Measurements from ENCODE around the gene DUOX2.
"Not testable (repeated sequence)": the region's sequence is repeated elsewhere in the genome, so short reads cannot be mapped to it uniquely, and the experiment has no call there.

DUOX2 gene

GRCh38 chr15:45138814-45139765 is 25.1 kb upstream of the DUOX2 start:
- no peak for DNase-seq (ENCODE audit: low read depth, low spot score)

GRCh38 chr15:45137703-45138102 is 23.7 kb upstream of the DUOX2 start:
- H3K27me3 ChIP-seq (ENCODE audit: control insufficient read depth, insufficient read depth, low read length): peaks cover 33% of the 10 kb centered on the region; the same call in 1 of the 2 replicates
- no peak overlapping the region for H3K4me3 ChIP-seq (ENCODE audit: low read length)
- no peak overlapping the region for H3K27ac ChIP-seq (ENCODE audit: low read length)
- H3K9me3 ChIP-seq (ENCODE audit: control insufficient read depth, insufficient read depth, low read length): no peaks in the 10 kb centered on the region
- no peaks in the 10 kb centered on the region for H3K36me3 ChIP-seq (ENCODE audit: control insufficient read depth, insufficient read depth, low read length)
- WGBS (ENCODE audit: insufficient coverage, insufficient read length): no CpG with 5 or more reads among the region's 8 CpGs
- H3K4me1 ChIP-seq (ENCODE audit: control insufficient read depth, insufficient read depth, low read length): no peaks in the 10 kb centered on the region
- no peak for DNase-seq (ENCODE audit: low read depth, low spot score)

More at GRCh38 chr15:45138814-45139765, 25.1 kb upstream of the DUOX2 start:
- Histone ChIP-seq H3K27ac (ENCODE audit: low read length) (no peak overlapping the region), H3K36me3 (ENCODE audit: control insufficient read depth, insufficient read depth, low read length) (no peaks in the 10 kb centered on the region), H3K4me1 (ENCODE audit: control insufficient read depth, insufficient read depth, low read length) (no peaks in the 10 kb centered on the region; the same call in 1 of the 2 replicates), H3K27me3 (ENCODE audit: control insufficient read depth, insufficient read depth, low read length) (peaks cover 19% of the 10 kb centered on the region; the same call in 1 of the 2 replicates), H3K4me3 (ENCODE audit: low read length) (no peak overlapping the region), H3K9me3 (ENCODE audit: control insufficient read depth, insufficient read depth, low read length) (no peaks in the 10 kb centered on the region)
- WGBS (ENCODE audit: insufficient coverage, insufficient read length): no CpG with 5 or more reads among the region's 12 CpGs

GRCh38 chr15:45136378-45136764 is 22.4 kb upstream of the DUOX2 start:
- Histone ChIP-seq H3K4me1 (ENCODE audit: control insufficient read depth, insufficient read depth, low read length) (no peaks in the 10 kb centered on the region), H3K36me3 (ENCODE audit: control insufficient read depth, insufficient read depth, low read length) (no peaks in the 10 kb centered on the region), H3K27ac (ENCODE audit: low read length) (no peak overlapping the region), H3K9me3 (ENCODE audit: control insufficient read depth, insufficient read depth, low read length) (no peaks in the 10 kb centered on the region), H3K27me3 (ENCODE audit: control insufficient read depth, insufficient read depth, low read length) (peaks cover 45% of the 10 kb centered on the region; the same call in 1 of the 2 replicates), H3K4me3 (ENCODE audit: low read length) (no peak overlapping the region)
- DNase-seq (ENCODE audit: low read depth, low spot score): no peak
- WGBS (ENCODE audit: insufficient coverage, insufficient read length): no CpG with 5 or more reads among the region's 10 CpGs

DNA sequence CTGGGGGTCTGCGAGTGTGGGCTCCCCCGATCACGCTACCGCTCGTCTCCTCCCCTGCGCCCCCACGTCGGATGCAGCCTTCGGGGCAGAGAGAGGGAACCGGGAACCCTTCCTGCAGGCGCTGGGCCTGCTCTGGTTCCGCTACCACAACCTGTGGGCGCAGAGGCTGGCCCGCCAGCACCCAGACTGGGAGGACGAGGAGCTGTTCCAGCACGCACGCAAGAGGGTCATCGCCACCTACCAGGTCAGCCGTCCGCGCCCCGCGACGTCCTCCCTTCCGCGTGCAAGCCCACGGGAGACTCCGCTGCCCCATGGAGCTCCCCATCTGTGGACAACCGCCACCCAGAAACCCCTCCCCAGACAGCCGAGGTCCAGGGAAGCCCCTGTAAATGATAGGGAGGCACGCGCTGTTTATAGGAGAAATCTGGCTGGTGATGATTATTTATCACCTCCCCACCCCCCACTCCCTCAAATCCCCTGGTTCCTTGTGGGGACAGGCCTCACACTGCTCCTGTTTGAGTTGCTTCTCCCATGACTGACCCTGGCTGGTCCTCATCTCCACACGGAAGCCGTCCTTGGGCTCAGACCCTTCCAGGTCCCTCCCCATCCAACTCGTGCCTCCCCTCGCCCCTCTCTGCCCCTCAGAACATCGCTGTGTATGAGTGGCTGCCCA is 21.9 kb upstream of the DUOX2 start:
- H3K36me3 ChIP-seq (ENCODE audit: control insufficient read depth, insufficient read depth, low read length); H3K27ac ChIP-seq (ENCODE audit: low read length); DNase-seq (ENCODE audit: low read depth, low spot score); H3K4me3 ChIP-seq (ENCODE audit: low read length); H3K4me1 ChIP-seq (ENCODE audit: control insufficient read depth, insufficient read depth, low read length); H3K9me3 ChIP-seq (ENCODE audit: control insufficient read depth, insufficient read depth, low read length): not testable (repeated sequence)
- WGBS (ENCODE audit: insufficient coverage, insufficient read length): no CpG with 5 or more reads among the region's 37 CpGs
- H3K27me3 ChIP-seq (ENCODE audit: control insufficient read depth, insufficient read depth, low read length): peaks cover 51% of the 10 kb centered on the region

DNA sequence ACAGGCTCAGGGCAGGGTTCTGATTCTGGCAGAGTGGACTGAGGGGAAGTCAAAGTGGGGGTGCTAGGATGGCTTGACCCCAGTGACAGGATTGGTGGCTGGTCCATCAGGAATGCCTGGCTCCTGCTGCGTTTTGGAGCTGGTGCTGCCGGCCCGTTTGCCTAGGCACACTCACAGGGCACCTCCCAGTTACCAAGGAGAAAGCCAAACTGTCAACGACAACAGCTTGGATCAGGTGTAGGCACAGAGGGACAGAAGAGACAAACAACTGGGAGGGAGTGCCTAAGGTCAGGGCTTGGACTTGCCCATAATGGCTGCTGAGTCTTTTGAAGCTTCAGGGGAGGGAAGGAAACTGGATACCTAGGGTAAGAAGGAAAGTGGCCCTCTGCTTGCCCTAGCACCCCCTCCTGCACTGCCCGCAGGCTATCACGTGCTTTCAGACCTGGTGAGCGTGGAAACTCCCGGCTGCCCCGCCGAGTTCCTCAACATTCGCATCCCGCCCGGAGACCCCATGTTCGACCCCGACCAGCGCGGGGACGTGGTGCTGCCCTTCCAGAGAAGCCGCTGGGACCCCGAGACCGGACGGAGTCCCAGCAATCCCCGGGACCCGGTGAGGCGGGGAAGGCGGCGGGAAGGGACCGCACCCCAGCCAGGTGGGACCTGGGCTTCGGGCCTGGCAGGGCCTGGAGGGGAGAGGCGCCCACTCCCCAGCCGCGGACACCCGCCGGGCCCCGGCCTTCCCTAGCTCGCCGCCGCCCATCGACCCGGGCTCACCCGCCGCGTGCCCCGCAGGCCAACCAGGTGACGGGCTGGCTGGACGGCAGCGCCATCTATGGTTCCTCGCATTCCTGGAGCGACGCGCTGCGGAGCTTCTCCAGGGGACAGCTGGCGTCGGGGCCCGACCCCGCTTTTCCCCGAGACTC is 21.0 kb upstream of the DUOX2 start:
- H3K4me1 ChIP-seq (ENCODE audit: control insufficient read depth, insufficient read depth, low read length): no peaks in the 10 kb centered on the region
- no peak overlapping the region for H3K27ac ChIP-seq (ENCODE audit: low read length)
- peak overlapping the region; percentile 7; the same call in 1 of the 2 replicates for H3K4me3 ChIP-seq (ENCODE audit: low read length)
- no CpG with 5 or more reads among the region's 57 CpGs for WGBS (ENCODE audit: insufficient coverage, insufficient read length)
- no peaks in the 10 kb centered on the region for H3K9me3 ChIP-seq (ENCODE audit: control insufficient read depth, insufficient read depth, low read length)
- H3K36me3 ChIP-seq (ENCODE audit: control insufficient read depth, insufficient read depth, low read length): no peaks in the 10 kb centered on the region
- no peak for DNase-seq (ENCODE audit: low read depth, low spot score)
- peaks cover 60% of the 10 kb centered on the region for H3K27me3 ChIP-seq (ENCODE audit: control insufficient read depth, insufficient read depth, low read length)

DNA sequence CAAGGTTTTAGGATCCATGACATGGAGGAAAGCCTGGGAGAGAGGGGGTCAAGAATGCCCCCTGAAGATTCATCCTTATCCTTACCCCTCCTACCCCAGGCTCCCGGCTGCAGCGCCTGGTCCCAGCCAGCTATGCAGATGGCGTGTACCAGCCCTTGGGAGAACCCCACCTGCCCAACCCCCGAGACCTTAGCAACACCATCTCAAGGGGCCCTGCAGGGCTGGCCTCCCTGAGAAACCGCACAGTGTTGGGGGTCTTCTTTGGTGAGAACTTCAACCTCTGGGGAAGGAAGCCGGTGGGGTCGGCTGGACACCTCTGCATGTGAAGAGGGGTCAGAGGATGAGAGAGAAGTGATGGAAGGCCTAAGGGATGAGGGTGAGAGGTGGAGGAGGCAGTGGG is 20.1 kb upstream of the DUOX2 start:
- H3K4me3 ChIP-seq (ENCODE audit: low read length): no peak overlapping the region
- H3K36me3 ChIP-seq (ENCODE audit: control insufficient read depth, insufficient read depth, low read length): no peaks in the 10 kb centered on the region
- H3K27ac ChIP-seq (ENCODE audit: low read length): no peak overlapping the region
- no peak for DNase-seq (ENCODE audit: low read depth, low spot score)
- no CpG with 5 or more reads among the region's 7 CpGs for WGBS (ENCODE audit: insufficient coverage, insufficient read length)
- no peaks in the 10 kb centered on the region for H3K4me1 ChIP-seq (ENCODE audit: control insufficient read depth, insufficient read depth, low read length)
- H3K9me3 ChIP-seq (ENCODE audit: control insufficient read depth, insufficient read depth, low read length): no peaks in the 10 kb centered on the region
- H3K27me3 ChIP-seq (ENCODE audit: control insufficient read depth, insufficient read depth, low read length): peaks cover 67% of the 10 kb centered on the region

- H3K4me3 ChIP-seq (ENCODE audit: low read length): no peak overlapping the region
- no peaks in the 10 kb centered on the region for H3K4me1 ChIP-seq (ENCODE audit: control insufficient read depth, insufficient read depth, low read length)
- no peaks in the 10 kb centered on the region for H3K36me3 ChIP-seq (ENCODE audit: control insufficient read depth, insufficient read depth, low read length)
- DNase-seq (ENCODE audit: low read depth, low spot score): no peak
- WGBS (ENCODE audit: insufficient coverage, insufficient read length): no CpG with 5 or more reads among the region's 5 CpGs
- no peaks in the 10 kb centered on the region for H3K9me3 ChIP-seq (ENCODE audit: control insufficient read depth, insufficient read depth, low read length)
- H3K27ac ChIP-seq (ENCODE audit: low read length): no peak overlapping the region
- peaks cover 72% of the 10 kb centered on the region for H3K27me3 ChIP-seq (ENCODE audit: control insufficient read depth, insufficient read depth, low read length)
Measured at GRCh38 chr15:45133561-45133920, 19.6 kb upstream of the DUOX2 start.

DNA sequence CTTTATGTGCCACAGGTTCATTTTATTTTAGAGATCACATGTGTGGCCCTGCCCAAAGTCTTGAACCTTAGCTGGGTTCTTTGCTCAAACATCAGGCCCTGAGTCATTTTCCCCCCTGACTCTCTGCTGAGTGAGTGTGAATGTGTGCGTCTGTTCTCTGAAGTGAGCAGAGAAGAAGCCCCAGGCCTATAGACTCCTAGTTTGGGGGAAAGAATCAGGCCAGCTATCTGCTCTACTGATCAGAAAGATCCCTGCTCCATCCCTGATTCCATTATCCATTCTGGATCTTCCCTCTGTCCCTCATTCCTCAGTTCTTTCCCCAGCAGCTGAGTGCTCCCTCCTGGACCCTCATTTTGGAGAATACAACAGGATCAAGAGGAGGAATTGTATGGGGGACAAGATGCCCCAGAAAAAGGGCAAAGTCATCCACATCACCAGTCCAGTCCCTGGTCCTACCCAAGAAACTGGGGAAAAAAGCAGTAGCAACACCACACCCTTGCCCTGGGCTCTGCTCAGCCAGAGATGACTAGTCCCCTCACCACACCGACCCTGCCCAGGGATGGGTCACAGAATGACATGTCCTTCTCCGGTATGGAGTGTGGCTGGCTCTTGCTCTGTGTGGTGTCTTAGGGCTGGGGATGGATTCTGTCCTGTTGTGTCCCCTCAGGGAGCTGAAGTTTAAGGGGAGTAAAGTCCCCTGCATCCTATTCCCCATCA is 19.0 kb upstream of the DUOX2 start:
- WGBS (ENCODE audit: insufficient coverage, insufficient read length): no CpG with 5 or more reads among the region's 3 CpGs

DNA sequence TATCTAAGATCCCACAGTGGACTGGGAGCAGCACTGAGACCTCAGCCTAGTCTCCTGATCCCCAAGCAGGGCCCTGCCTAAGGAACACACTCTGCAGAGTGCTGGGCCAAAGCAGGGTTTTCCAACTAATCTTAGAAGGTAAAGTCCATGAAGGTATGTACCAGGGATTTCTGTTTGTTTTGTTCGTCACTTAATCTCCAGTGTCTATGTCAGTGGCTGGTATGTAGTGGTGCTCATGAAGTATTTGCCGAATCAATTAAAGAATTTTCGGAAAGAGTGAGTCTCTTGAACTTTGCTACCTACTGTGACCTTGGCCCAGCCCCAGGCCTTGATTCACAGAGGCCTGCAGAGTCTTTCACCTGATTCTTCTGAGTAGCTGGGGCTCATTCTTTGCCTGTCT is 17.5 kb upstream of the DUOX2 start:
- H3K9me3 ChIP-seq (ENCODE audit: control insufficient read depth, insufficient read depth, low read length): no peaks in the 10 kb centered on the region
- no CpG with 5 or more reads among the region's 3 CpGs for WGBS (ENCODE audit: insufficient coverage, insufficient read length)
- no peak for DNase-seq (ENCODE audit: low read depth, low spot score)
- H3K36me3 ChIP-seq (ENCODE audit: control insufficient read depth, insufficient read depth, low read length): no peaks in the 10 kb centered on the region
- H3K4me1 ChIP-seq (ENCODE audit: control insufficient read depth, insufficient read depth, low read length): no peaks in the 10 kb centered on the region
- H3K27me3 ChIP-seq (ENCODE audit: control insufficient read depth, insufficient read depth, low read length): peaks cover 81% of the 10 kb centered on the region
- H3K27ac ChIP-seq (ENCODE audit: low read length): no peak overlapping the region
- H3K4me3 ChIP-seq (ENCODE audit: low read length): no peak overlapping the region

More for the DNA sequence above, 19.0 kb upstream of the DUOX2 start:
- no peaks in the 10 kb centered on the region for H3K9me3 ChIP-seq (ENCODE audit: control insufficient read depth, insufficient read depth, low read length)
- H3K36me3 ChIP-seq (ENCODE audit: control insufficient read depth, insufficient read depth, low read length): no peaks in the 10 kb centered on the region
- H3K27me3 ChIP-seq (ENCODE audit: control insufficient read depth, insufficient read depth, low read length): peaks cover 77% of the 10 kb centered on the region
- H3K4me1 ChIP-seq (ENCODE audit: control insufficient read depth, insufficient read depth, low read length): no peaks in the 10 kb centered on the region
- DNase-seq (ENCODE audit: low read depth, low spot score): no peak
- H3K27ac ChIP-seq (ENCODE audit: low read length): no peak overlapping the region
- no peak overlapping the region for H3K4me3 ChIP-seq (ENCODE audit: low read length)
